ENCODE data around the gene GASK1A.

The GASK1A gene

DNA sequence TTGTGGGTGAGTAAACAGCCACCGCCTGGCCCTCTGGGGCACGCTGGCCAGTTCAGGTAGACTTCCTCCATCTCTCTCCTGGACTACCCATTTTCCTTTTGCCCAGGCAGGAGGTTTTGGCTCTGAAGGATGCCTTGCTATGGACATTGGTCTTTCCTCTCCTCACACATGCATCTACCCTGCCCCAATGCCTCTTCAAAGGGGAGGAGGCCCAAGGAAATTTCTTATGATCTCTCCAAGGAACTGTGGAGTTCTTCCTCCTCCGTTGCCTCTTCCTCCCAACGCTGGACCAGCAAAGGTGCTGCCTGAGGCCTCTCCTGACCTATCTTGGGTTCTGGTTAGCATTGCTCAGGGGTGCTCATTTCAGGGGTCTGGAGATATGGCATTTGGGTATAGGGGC lies 93.2 kb downstream of the GASK1A start:
- DNase-seq: no peak

DNA sequence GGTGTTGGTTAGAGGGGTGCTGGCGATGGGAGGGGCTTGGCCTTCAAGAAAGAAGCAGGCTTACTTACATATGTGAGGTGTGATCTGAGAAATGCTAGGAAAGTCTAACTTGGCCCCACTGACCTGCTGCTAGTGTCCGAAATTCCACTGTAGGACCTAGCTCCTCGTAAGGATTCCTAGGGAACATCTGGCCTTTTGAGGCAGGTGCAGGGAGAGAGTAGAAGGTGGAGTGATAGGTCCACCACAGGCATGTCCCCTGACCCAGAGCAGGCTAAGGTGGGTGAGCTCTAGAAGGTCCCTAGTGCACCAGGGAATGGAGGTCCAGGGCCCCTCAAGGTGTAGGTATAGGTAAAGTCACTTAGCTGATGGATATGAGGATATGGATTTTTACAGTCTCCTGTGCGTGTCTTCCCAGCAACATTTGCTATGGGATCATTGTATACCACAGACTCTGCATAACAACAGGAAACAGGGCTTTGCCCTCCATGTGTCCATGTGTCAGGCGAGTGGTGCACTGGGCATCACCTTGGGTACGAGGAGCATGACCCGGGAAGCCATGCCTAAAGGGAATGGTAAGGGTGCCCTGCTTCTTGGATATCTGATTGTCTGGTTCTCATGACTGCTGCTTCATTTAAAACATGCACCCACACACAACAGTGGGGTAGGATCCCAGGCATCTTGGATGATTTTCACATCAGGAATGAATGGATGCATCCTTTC lies 94.2 kb downstream of the GASK1A start:
- DNase-seq: no peak

DNA sequence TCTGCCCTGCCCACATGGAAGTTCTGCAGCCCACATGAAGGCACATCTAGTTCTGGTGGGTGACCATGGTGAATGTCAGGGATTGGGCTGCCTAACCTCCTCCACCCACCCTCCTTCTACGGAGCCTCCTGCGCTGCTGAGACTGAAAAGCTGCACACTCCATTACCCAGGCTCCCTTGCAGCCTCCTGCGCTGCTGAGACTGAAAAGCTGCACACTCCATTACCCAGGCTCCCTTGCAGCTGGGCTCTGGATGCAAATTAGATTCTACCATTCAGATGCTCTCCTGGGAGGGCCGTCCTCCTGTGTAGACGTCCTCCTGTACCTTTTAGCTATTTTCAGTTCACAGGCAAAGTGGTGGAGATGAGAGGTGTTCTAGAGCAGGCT lies 94.7 kb downstream of the GASK1A start:
- no peak for DNase-seq

DNA sequence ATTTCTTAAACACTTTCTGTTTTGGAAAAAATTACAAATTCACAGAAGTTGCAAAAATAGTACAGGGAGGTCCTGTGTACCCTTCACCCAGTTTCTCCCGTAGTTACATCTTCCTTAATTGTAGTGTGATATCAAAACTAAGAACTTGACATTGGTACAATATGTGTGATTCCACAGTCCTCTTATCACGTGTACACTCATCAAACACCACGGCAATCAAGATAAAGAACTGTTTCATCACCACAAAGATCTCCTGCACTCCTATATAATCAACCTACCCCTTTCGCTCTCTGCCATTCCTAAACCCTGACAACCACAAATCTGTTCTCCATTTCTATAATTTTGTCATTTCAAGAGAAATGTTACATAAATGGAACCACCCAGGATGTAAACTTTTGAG lies 95.4 kb downstream of the GASK1A start:
- DNase-seq: no peak

DNA sequence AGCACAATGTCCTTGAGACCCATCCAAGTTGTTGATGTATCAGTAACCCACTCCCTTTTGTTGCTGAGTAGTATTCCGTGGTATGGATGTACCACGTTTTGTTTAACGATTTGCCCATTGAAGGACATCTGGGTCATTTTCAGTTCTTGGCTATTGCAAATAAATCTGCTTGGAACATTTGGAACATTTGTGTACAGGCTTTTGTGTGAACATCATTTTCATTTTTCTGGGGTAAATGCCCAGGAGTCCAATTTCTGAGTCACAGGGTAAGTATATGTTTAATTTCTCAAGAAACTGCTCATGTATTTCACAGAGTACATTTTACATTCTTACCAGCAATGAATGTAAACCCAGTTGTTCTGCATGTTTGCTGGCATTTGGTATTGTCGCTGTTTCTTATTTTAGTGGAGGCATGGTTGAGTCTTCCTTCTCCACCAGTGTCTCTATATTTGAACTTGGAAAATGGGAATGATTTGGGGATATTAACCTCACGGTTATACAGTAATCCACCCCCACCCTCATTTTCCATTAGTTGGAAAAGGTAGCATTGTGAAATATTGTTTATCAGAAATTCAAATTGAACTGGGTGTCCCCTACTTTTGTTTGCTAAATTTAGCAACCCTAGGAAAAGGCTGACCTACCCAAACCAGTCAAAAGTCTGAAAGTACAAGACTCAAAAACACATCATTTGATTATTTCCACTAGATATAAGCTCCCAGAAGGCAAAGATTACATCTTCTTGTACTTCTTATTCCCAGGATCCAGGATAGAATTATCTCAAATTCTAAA lies 96.0 kb downstream of the GASK1A start:
- no peak for DNase-seq

DNA sequence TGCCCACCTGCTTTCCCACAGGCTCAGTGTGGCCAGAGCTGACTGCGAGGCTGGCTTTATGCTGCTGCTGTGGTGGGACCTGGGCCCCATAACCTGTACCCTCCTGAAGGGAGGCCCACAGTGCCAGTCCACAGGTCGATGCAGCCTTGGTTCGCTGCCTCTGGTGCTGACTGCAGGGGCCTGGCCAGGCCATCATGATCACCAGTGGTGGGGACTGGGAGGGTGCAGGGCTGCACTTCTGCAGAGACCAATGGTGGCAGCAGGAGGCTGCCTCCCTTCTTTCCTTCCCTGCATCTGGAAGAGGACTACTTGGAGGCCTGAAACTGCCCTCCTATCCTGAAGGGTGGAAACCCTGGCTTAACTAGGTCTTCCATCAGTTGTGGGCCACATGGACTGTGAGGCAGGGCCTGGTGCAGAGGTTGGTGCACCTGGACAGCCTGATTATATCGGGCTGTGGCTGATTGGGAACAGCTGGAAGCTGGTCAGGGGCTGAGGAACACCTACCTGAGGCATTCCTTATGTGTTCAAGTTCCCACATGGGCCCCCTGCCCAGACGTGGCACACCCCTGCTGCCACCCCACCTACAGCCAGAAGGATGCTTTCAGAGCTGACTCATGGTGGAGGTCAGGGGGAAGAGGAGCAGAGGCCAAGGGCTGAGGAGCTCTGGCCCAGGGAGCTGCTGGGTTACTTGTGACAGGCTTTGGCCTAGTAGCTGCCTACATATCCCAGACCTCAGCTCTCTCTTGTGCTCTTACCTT lies 97.0 kb downstream of the GASK1A start:
- DNase-seq: no peak

DNA sequence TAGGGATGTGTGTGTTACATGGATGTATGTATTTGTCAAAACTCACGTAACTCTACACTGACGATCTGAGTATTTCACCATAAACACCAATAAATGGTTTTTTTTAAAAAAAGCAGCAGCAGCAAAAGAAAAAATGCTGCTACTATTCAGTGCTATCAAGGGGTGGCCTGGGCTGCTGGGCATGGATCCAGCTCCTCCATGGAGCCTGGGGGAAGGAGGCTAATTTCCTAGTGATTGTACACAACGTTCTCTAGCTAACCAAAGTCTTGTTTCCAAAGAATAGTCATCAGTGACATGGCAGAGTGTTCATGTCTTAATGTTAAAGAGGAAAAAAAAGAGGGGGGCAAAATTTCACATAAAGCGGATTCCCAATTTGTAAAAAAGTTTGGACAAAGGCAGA lies 97.7 kb downstream of the GASK1A start:
- no peak for DNase-seq

DNA sequence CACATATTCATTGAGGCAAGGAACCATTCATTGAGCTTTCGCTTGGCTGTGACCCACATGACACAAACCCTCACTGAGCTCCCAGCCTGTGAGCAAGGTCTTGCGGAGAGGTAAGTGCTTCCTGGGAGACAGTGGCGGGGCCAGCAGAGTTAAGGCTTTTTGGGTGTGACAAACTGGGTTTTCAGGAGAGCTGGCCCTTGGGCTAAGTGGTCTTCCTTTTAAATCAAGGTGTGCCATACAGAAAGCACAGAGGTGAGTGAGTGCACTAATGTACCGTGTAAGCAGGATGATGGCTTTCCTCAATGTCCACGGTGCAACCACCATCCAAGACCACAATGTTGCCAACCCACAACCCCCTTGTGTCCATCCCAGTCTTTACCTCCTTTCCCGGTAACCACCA lies 98.2 kb downstream of the GASK1A start:
- no peak for DNase-seq

DNA sequence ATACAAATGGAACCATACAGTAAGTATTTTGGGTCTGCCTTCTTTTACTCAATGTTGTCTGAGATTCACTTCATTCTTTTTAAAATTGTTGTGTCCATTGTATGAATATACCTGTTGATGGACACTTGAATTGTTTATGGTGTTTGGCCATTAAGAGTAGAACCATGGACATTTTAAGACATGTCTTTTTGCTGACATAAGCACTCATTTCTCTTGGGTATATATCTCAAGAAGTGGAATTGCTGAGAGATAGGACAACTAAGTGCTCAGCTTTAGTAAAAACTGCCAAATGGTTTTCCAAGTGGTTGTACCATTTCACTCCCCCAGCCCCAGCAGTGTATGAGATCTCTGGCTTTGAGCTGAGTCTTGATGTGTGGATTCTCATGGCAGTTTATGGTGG lies 98.6 kb downstream of the GASK1A start:
- DNase-seq: no peak

DNA sequence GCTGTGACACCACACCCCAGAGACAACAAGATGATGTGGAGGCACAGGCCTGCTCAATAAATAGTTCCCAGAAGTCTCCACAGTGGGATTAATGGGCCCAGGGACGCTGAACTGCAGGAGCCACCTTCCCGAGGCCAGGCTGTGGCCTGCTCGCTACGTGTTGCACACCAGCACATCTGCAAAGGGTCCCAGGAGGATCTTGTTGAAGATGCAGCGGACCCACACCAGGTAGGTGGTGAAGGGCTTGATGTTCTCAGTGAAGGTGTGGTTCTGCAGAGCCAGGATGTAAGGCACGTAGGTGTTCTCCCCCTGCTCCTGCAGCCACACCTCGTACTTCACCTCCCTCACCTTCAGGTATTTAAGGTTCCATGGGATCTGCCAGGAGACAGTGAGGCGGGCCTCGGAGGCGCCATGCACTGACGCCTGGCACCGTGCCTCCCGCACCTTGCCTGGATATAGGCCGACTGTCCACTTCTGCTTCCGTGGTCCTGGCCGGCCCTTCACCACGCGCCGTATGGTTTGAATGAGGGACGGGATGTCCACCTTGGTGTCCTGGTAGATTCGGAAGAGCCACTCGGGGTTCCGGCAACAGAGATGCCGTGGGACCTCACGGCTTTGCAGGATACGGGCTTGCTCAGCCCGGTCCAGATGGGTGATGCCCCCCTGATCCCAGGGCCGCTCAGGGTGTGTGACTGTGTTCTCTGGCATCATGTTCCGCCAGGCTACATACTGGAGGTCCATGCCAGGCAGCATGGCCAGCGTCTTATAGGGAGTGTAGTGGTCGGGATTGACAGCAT lies 100.6 kb downstream of the GASK1A start:
- no peak for DNase-seq

DNA sequence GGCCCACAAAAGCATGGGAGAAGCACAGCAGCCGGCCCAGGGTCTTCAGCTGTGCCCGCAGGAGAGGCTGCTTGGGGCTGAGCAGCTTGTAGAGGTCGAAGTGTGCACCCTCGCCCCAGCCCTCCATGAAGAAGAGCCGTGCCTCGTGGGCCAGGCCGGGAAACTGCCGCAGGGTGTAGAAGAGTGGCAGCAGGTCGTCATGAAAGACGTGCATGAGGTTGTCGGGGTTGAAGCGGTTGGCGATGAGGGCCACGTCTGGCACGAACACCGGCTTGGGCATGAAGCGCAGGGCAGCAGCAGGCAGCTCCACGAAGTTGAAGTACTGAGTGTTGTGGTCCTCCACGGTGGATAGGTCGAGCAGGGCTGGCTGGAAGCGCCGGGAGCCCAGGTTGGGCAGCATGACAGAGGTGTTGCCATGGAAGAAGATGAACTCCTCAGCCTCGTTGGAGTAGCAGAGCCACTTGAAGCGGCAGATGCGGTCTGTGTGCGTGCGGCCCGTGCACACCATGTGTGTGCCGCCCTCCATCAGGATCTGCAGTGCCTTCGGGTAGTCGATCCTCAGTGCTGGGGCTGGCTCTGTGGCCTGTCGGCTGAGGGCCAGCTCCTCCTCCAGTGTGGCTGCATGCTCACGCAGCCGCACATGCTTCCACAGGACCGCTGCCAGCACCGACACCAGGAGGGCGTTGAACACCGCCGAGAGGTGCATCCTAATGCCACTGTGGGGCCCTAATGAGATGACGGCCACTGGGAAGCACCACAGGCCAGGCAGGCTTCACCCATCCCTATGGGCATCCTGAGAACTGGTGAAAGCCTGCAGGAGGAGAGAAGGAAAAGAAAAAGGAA lies 101.8 kb downstream of the GASK1A start:
- DNase-seq: no peak

DNA sequence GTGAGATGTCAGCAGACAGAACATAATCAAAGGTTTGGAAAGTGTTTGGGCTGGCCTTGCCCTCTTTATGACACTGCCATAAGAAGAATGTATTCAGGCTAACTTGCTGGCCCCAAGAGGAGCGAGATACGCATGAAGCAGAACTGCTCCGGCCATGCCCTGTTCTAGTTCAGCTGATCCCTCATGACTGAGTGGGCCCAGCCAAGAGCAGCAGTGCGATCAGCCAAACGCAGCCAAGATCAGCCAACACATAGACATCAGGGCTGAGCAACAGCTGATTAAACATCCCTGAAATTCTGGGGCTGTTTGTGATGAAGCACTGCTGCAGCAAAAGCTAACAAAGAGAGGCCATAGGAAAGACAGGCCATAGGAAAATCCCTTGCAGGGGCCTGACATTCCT lies 102.7 kb downstream of the GASK1A start:
- DNase-seq: no peak

DNA sequence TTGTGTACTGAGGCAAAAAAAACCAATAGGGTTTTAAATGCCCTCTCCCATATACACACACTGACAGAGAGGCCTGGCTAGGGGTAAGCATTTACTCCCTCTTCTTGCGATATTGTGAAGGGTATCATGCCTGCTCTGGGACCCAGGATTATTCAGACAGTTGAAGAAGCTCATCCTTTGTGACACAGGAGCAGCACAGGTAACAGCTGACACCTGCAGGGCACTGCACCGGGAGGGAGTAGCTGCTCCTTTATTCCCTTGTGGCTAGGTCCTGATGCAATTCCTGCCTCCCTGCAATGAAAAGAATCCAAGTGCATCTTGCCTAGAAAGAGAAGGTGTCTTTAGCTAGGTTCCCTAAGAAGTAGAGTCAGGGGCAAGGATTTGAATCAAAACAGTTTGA lies 103.3 kb downstream of the GASK1A start:
- no peak for DNase-seq

DNA sequence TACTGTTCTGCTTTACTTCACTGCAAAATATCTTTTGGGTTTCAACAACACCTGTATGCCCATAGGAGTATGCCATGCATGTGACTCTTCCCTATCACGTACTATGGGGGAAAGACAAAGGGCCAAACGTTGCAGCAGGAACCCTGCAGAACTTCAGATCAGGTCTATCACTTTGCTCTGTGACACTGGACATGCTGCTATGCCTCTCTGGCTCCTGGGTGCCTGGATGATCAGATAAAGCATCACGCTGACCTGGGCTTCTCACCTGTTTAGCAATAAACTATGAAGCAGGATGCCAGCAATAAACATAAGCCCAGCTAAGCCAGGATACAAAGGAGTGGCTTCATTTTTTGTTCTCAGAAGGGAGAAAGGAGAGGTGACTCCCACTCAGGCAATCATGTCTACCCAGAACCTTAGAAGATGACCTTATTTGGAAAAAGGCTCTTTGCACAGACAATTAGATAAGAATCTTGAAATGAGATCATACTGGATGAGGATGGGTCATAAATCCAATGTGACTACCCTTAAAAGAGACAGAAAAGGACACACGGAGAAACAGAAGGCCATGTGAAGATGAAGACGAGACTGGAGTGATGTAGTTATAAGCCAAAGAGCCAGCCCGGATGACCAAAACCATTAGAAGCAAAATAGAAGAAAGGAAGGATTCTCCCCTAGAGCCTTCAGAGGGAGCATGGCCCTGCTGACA lies 107.5 kb downstream of the GASK1A start:
- DNase-seq: no peak

DNA sequence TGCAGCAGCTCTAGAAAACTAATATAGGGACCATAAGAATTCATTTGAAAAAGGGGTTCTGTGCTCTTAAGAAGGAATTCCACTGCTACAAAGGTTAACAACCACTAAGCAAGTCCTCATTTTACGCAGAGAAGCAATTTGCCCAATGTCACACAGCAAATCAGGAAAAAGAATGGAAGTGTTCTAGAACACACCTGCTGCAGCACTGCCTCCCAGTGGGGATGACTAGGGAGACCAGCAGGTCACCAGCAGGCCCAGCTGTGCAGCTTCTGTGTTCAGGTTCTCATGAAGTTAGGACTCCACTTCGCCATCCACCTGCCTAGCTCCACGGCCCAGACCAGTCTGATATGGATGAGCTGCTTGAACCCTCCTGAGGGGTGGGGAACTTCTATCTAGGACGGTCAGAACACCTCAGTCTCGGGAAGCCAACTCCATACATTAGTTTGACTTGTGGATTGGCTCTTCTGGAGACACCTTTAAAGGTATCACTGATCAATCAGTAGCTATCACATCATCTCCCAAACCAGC lies 108.2 kb downstream of the GASK1A start:
- DNase-seq: no peak

DNA sequence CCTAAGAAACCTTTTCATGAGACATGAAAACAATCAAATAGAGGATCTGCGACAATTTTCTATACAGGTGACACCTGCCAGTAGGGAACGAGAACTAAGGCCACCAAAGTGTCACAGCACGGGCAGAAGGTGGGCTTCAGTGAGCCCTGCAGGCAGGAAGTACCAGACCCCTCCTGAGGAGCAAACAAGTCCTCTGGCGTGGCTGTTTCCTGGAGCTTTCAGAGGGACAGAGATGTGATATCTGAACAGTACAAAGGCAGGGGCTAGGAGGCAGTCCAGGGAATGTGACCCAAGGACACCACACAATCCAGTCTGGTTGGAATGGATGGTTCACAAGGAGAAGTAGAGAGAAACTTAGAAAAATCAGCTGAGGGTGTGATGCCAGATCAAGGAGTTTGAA lies 110.0 kb downstream of the GASK1A start:
- DNase-seq: no peak

DNA sequence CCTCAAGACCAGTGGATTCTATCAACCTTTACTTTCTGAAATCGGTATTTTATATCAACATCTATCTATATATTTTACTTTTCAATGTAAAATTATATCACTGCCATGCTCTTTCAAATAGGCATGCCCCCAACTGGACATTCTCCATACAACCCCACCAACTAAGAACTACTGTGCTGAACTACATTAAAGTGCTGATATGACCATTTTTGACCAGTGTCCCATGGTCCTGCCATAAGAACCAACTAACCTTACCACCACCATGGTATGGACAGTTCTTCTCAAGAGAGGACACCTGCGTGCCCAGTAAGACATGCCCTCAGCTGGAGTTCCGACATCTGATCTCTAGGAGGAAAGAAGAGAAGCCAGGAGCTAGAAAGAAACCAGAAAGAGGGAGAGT lies 111.1 kb downstream of the GASK1A start:
- DNase-seq: no peak

DNA sequence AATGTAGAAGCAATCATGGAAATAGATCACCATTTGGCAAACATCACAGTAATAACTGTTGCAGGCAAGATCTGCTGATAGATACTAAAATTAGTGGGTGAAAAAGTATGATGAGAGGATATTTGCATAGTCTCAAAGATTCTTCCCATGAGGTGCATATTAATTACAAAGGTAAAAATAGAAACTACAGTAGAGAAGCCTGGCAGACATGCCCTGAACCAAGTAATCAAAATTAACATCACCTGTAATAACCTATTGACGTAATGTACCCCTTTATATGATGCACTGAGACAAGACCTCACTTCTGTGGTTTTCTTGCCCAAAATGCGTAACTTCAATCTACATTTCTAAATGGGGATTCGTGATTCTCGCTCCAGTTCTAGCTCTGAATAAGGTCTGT lies 112.4 kb downstream of the GASK1A start:
- DNase-seq: no peak

DNA sequence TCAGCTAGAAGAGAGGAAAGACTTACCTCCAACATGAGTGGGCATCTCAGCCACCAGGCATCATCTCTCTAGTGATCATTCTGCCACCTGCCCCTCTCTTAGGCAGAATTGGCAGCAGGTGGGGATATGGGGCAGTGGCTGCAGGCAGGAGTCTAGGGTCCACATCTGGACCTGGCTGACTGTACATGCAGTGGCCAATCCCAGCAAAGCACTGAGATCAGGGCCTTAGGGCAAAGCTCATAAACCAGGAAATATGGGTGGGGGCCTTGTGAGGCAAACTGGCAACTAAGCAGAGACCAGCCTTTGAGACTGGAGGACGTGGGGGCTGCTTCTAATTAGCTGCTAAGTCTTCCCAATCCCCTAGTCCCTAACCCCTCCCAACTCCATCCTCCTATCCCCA lies 113.9 kb downstream of the GASK1A start:
- DNase-seq: no peak

DNA sequence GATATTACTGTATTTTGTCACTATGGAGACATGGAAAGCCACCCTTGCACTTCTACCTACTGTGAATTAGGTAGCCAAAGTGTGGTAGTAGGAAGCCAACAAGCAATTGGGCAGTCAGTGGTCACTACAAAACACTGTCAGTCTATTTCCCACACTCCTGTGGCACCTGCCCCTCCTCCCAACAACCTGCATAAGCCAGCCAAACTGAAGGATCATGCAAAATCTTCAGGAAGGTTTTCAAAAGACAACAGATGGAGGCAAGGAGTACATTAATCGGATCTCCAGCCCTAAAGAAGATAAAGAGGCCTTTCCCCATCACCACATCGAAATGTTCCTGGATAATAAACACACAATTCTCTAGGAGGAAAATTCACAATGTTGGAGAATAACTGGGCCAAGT lies 114.9 kb downstream of the GASK1A start:
- DNase-seq: no peak

DNA sequence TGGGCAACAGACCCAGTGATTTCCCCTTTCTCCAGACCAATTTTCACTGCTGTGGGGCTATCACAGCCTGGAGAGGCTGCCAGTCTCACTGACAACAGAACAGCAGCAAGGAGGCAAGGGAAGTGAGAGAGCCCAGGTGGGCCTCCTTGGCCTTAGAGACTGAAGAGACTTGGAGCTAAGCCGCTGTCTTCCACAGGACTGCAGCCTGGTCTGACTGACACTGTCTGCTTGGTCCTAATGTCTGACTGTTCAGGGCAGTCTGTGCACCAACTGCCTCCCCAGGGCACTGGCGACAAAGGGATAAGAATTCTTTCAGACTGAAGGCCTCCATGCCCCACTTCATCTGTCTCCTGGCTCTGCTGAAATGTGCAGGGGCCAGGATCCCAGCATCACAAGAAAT lies 115.3 kb downstream of the GASK1A start:
- no peak for DNase-seq
